HepG2 (cell line): ENCODE results near the gene SUPT6H. TPM values are rescaled to one million over a fixed set of nuclear protein-coding genes. Genes with fewer than 3 reads are reported as not detected.

Source experiments
- ATAC-seq: fragments of 200-7000 bp; cut with Tn5 transposase; 3 replicates; pipeline ENCODE4 v1.9.1; 2020; ENCODE audit warnings: mild to moderate bottlenecking, moderate library complexity
- BruUV-seq: library from RNA; stranded (reverse); fragments of 400-500 nt; replicated peaks from 2 replicates; lab custom pipeline; 2021; lab: Mats Ljungman, UMichigan
- CTCF ChIA-PET: fragments of 300-600 bp; formaldehyde crosslinking; extraction: SDS; loops from one replicate; lab custom pipeline; 2021; ENCODE audit warnings: low total read pairs, inconsistent platforms, low intra/inter-chr PET ratio; lab: Yijun Ruan, JAX
- POLR2A ChIA-PET: fragments of 350-600 bp; sonication (Branson Sonifier 250); formaldehyde crosslinking; loops from one replicate; lab custom pipeline; 2020; ENCODE audit warnings: antibody characterized with exemption, inconsistent platforms; lab: Yijun Ruan, JAX
- DNase-seq: peaks from one replicate; pipeline ENCODE4 v3.0.0-alpha.2; 2015; ENCODE audit warnings: low spot score
- FAIRE-seq: peaks from 3 replicates; lab custom pipeline; 2011; peaks lifted over from hg19 to GRCh38; lab: Jason Lieb, UNC
- H2AFZ ChIP-seq: one replicate; pipeline ENCODE4 v1.6.1; 2011; ENCODE audit warnings: low read length, inconsistent platforms
- H3K27ac ChIP-seq: fragments of 300-600 bp; 3 replicates; pipeline ENCODE4 v1.8.0; 2011; ENCODE audit warnings: mixed run types, mild to moderate bottlenecking, mixed read lengths, low read length, inconsistent platforms; ENCODE audit not compliant: insufficient read depth; ENCODE audit errors: extremely low read length
- H3K27me3 ChIP-seq, 2 experiments: fragments of 200-600 bp in 1 of 2; 2 replicates in 1 of 2; 3 replicates in 1 of 2; pipeline versions ENCODE4 v1.6.0 to v1.8.0; 2011; ENCODE audit warnings: low read length in 2 of 2, mild to moderate bottlenecking in 2 of 2, moderate library complexity in 2 of 2, inconsistent platforms in 1 of 2; ENCODE audit not compliant: insufficient read depth in 2 of 2, control insufficient read depth in 1 of 2
- H3K36me3 ChIP-seq, 2 experiments: fragments of 200-600 bp in 1 of 2; replicated peaks in 1 of 2; 2 replicates in 1 of 2; 3 replicates in 1 of 2; pipeline versions ENCODE4 v1.5.1 to v1.8.0; 2011; ENCODE audit warnings: low read length in 2 of 2, inconsistent platforms in 1 of 2; ENCODE audit not compliant: insufficient read depth in 2 of 2, control insufficient read depth in 1 of 2
- H3K4me1 ChIP-seq: 2 replicates; pipeline ENCODE4 v1.5.1; 2012; ENCODE audit warnings: low read length, inconsistent platforms; ENCODE audit not compliant: insufficient read depth
- H3K4me2 ChIP-seq: 2 replicates; pipeline ENCODE4 v1.6.0; 2011; ENCODE audit warnings: low read depth, low read length, inconsistent platforms
- H3K4me3 ChIP-seq, 3 experiments: fragments of 200-600 bp in 1 of 3; sonication (generic), shearing (Covaris generic) in 1 of 3; replicated peaks in 1 of 3; 2 replicates each; pipeline ENCODE4 v1.5.1; 2011 to 2016; ENCODE audit warnings: low read length in 3 of 3, inconsistent platforms in 2 of 3, low read depth in 2 of 3, mild to moderate bottlenecking in 2 of 3, control low read depth in 1 of 3, mixed read lengths in 1 of 3; ENCODE audit not compliant: insufficient read depth in 1 of 3
- H3K79me2 ChIP-seq: one replicate; pipeline ENCODE4 v1.6.1; 2011; ENCODE audit warnings: low read length, inconsistent platforms; ENCODE audit not compliant: insufficient read depth
- H3K9ac ChIP-seq: 2 replicates; pipeline ENCODE4 v1.6.0; 2011; ENCODE audit warnings: mild to moderate bottlenecking, low read depth, low read length, inconsistent platforms; ENCODE audit not compliant: insufficient read depth
- H3K9me3 ChIP-seq: 2 replicates; pipeline ENCODE4 v1.5.1; 2012; ENCODE audit warnings: mild to moderate bottlenecking, low read length
- H4K20me1 ChIP-seq: 2 replicates; pipeline ENCODE4 v1.6.0; 2011; ENCODE audit warnings: inconsistent platforms, mild to moderate bottlenecking, low read length, moderate library complexity; ENCODE audit not compliant: insufficient read depth
- FIP1L1 ChIP-seq: fragments of 200-400 bp; formaldehyde crosslinking; IDR thresholded peaks from 2 replicates; pipeline ENCODE4 v1.6.1; 2018; ENCODE audit warnings: low read depth, mild to moderate bottlenecking, low read length, moderate library complexity, borderline replicate concordance; ENCODE audit not compliant: insufficient read depth
- HDAC2 ChIP-seq: sonication (generic); formaldehyde crosslinking; IDR thresholded peaks from 2 replicates; pipeline ENCODE4 v1.4.0; 2020; ENCODE audit warnings: missing genetic modification reagents
- HOXA3 ChIP-seq: sonication (generic); formaldehyde crosslinking; IDR thresholded peaks from 2 replicates; pipeline ENCODE4 v1.5.0; 2020; ENCODE audit warnings: missing genetic modification reagents
- NFE2L2 ChIP-seq: fragments of 150-350 bp; IDR thresholded peaks from 2 replicates; pipeline ENCODE4 v1.6.1; 2014; ENCODE audit warnings: low read length
- RBFOX2 ChIP-seq: fragments of 200-400 bp; formaldehyde crosslinking; IDR thresholded peaks from 2 replicates; pipeline ENCODE4 v1.6.1; 2017; ENCODE audit warnings: low read depth, mild to moderate bottlenecking, low read length
- RELA ChIP-seq: sonication (generic); formaldehyde crosslinking; IDR thresholded peaks from 2 replicates; pipeline ENCODE4 v1.4.0; 2020; ENCODE audit warnings: missing genetic modification reagents
- RFX1 ChIP-seq: fragments of 450-650 bp; IDR thresholded peaks from 2 replicates; pipeline ENCODE4 v1.6.1; 2017
- SP5 ChIP-seq: IDR thresholded peaks from 2 replicates; pipeline ENCODE4 v1.6.1; 2016; ENCODE audit warnings: low read depth, borderline replicate concordance
- U2AF1 ChIP-seq: fragments of 200-400 bp; formaldehyde crosslinking; optimal IDR thresholded peaks from 2 replicates; pipeline ENCODE3; 2017; ENCODE audit warnings: mild to moderate bottlenecking, low read depth, low read length
- ZNF124 ChIP-seq: sonication (generic); formaldehyde crosslinking; IDR thresholded peaks from 2 replicates; pipeline ENCODE4 v1.4.0; 2020; ENCODE audit warnings: missing genetic modification reagents
- ZNF136 ChIP-seq: sonication (generic); formaldehyde crosslinking; IDR thresholded peaks from 2 replicates; pipeline ENCODE4 v1.8.1; 2022; ENCODE audit warnings: low read depth, mild to moderate bottlenecking, moderate library complexity, missing genetic modification reagents
- ZNF382 ChIP-seq: sonication (generic); formaldehyde crosslinking; IDR thresholded peaks from 2 replicates; pipeline ENCODE4 v1.5.0; 2020; ENCODE audit warnings: missing genetic modification reagents, mild to moderate bottlenecking, borderline replicate concordance
- ZNF432 ChIP-seq: sonication (generic); formaldehyde crosslinking; IDR thresholded peaks from 2 replicates; pipeline ENCODE4 v1.5.0; 2020; ENCODE audit warnings: missing genetic modification reagents, mild to moderate bottlenecking, borderline replicate concordance
- ZNF607 ChIP-seq: sonication (generic); formaldehyde crosslinking; IDR thresholded peaks from 2 replicates; pipeline ENCODE4 v1.5.1; 2020; ENCODE audit warnings: missing genetic modification reagents, mild to moderate bottlenecking, borderline replicate concordance
- ZNF83 ChIP-seq: sonication (generic); formaldehyde crosslinking; IDR thresholded peaks from 2 replicates; pipeline ENCODE4 v1.4.0; 2020; ENCODE audit warnings: missing genetic modification reagents, mild to moderate bottlenecking, borderline replicate concordance
- WGBS: methylation state at CpG from one replicate; pipeline ENCODE4 v1.1.6; 2017; ENCODE audit warnings: low lambda C conversion rate; 5-methylcytosine and 5-hydroxymethylcytosine counted together
- in situ Hi-C: cut with HindIII; loops from 2 replicates; pipeline ENCODE4 v1.10.0; 2017; ENCODE audit warnings: low pct_unique_long_range_greater_than_20kb; ENCODE audit not compliant: extremely low pct_ligation_motif_present
- intact Hi-C: fragments of 100-400 bp; cut with micrococcal nuclease; formaldehyde crosslinking; loops from one replicate; pipeline ENCODE4 v1.10.0; 2022; ENCODE audit not compliant: unreplicated experiment
- polyA plus RNA-seq, 8 experiments: library from polyadenylated mRNA; depleted of rRNA in 3 of 8; stranded (reverse) in 7 of 8; unstranded in 1 of 8; fragments of >200 nt; fragmentation: Illumina TruSeq in 4 of 8; extraction: Trizol in 4 of 8; gene quantifications; 2 replicates each; pipeline versions ENCODE4 v1.2.1 to v1.2.3, GENCODE V29; 2011 to 2016; ENCODE audit warnings: low read depth in 4 of 8, missing spikeins in 1 of 8, mixed read lengths in 1 of 8; ENCODE audit not compliant: insufficient read depth in 1 of 8
- total RNA-seq, 5 experiments: library from RNA; depleted of rRNA; stranded (reverse); fragments of >200 nt; fragmentation: Illumina TruSeq; extraction: Trizol; gene quantifications; 2 replicates each; pipeline ENCODE4 v1.2.3, GENCODE V29; 2016; ENCODE audit warnings: low read depth in 1 of 5
- TF ChIP-seq, protein P1 (sequence below): sonication (generic); formaldehyde crosslinking; IDR thresholded peaks from 2 replicates; pipeline ENCODE4 v1.4.0; 2020; ENCODE audit warnings: mild to moderate bottlenecking, missing genetic modification reagents, borderline replicate concordance
- TF ChIP-seq, protein P2 (sequence below): sonication (generic); formaldehyde crosslinking; IDR thresholded peaks from 2 replicates; pipeline ENCODE4 v1.4.0; 2020; ENCODE audit warnings: missing genetic modification reagents
- TF ChIP-seq, protein P3 (sequence below): sonication (generic); formaldehyde crosslinking; IDR thresholded peaks from 2 replicates; pipeline ENCODE4 v1.4.0; 2020; ENCODE audit warnings: missing genetic modification reagents, low read depth, mild to moderate bottlenecking, borderline replicate concordance

Gene SUPT6H
- total and polyA plus RNA-seq, 2 of the 13 experiments (the other 11 are each of a cell fraction or from before 2014, with no cell fraction given), result 32.7 to 39.9 TPM

DNA sequence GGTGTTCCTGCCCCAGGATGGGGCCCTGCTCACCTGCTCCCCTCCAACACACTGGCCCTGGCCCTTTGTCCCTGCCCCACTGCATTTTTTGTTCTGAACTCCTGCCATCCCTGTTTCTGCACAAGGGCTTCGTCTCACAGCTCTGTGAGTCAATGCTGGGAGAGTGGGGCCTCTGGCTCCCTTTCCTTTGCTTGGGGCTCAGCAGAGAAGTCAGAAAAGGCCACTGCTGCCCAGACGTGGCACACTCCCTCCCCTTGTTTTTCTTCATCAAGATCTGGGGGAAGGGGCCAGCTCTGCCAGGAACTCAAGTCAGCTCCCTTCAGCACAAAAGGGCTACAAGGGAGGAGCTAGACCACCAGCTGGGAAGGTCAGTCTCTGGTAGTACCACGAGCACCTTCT lies 40.7 kb downstream of the SUPT6H start:
- H3K9ac ChIP-seq, result 0 out of 2 replicates have a peak overlapping the region, but pooled peaks have one; percentile 38
- no peaks in the 10 kb centered on the region for H3K9me3 ChIP-seq
- BruUV-seq, result no TSS peak
- WGBS, result 71% methylated on average over 3 of the region's 3 CpGs
- H3K36me3 ChIP-seq, result peaks cover 25 to 43% of the 10 kb centered on the region in 2 experiments
- peak overlapping the region; percentile 91 for H3K27ac ChIP-seq
- DNase-seq, result no peak
- H3K4me3 ChIP-seq, result no peak overlapping the region
- no peak for FAIRE-seq
- H3K4me1 ChIP-seq, result peaks cover 64% of the 10 kb centered on the region
- H3K27me3 ChIP-seq, result no peaks in the 10 kb centered on the region
- intact Hi-C loops (no loop called here), in situ Hi-C loops (no loop called here)
- POLR2A ChIA-PET, result interaction anchor here (0.8 to 10.8 kb wide), 7 partner anchors 9 to 57 kb away, joined by 3 to 220 read pairs (median 4); partner anchors contain the start of genes BLTP2, PROCA1, RPL23A and SDF2
- H2AFZ ChIP-seq, result no peak overlapping the region
- no peaks in the 10 kb centered on the region for H4K20me1 ChIP-seq
- no peaks in the 10 kb centered on the region for H3K79me2 ChIP-seq
- H3K4me2 ChIP-seq, result no peak overlapping the region
- no peak for ATAC-seq
- CTCF ChIA-PET, result no interaction called here
- TF ChIP-seq HDAC2 (CRISPR knock-in tag) (no peak), U2AF1 (no peak), HOXA3 (CRISPR knock-in tag) (no peak), FIP1L1 (no peak), ZNF607 (CRISPR knock-in tag) (no peak), RFX1 (no peak), RBFOX2 (no peak), ZNF124 (no peak), ZNF432 (CRISPR knock-in tag) (no peak), ZNF382 (CRISPR knock-in tag) (no peak), RELA (CRISPR knock-in tag) (no peak), ZNF83 (CRISPR knock-in tag) (no peak), ZNF136 (CRISPR knock-in tag) (no peak), NFE2L2 (no peak), SP5 (CRISPR knock-in tag) (no peak)
- TF ChIP-seq, protein P1, sequence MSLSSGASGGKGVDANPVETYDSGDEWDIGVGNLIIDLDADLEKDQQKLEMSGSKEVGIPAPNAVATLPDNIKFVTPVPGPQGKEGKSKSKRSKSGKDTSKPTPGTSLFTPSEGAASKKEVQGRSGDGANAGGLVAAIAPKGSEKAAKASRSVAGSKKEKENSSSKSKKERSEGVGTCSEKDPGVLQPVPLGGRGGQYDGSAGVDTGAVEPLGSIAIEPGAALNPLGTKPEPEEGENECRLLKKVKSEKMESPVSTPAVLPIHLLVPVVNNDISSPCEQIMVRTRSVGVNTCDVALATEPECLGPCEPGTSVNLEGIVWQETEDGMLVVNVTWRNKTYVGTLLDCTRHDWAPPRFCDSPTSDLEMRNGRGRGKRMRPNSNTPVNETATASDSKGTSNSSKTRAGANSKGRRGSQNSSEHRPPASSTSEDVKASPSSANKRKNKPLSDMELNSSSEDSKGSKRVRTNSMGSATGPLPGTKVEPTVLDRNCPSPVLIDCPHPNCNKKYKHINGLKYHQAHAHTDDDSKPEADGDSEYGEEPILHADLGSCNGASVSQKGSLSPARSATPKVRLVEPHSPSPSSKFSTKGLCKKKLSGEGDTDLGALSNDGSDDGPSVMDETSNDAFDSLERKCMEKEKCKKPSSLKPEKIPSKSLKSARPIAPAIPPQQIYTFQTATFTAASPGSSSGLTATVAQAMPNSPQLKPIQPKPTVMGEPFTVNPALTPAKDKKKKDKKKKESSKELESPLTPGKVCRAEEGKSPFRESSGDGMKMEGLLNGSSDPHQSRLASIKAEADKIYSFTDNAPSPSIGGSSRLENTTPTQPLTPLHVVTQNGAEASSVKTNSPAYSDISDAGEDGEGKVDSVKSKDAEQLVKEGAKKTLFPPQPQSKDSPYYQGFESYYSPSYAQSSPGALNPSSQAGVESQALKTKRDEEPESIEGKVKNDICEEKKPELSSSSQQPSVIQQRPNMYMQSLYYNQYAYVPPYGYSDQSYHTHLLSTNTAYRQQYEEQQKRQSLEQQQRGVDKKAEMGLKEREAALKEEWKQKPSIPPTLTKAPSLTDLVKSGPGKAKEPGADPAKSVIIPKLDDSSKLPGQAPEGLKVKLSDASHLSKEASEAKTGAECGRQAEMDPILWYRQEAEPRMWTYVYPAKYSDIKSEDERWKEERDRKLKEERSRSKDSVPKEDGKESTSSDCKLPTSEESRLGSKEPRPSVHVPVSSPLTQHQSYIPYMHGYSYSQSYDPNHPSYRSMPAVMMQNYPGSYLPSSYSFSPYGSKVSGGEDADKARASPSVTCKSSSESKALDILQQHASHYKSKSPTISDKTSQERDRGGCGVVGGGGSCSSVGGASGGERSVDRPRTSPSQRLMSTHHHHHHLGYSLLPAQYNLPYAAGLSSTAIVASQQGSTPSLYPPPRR (CRISPR knock-in tag), result no peak
- TF ChIP-seq, protein P2, sequence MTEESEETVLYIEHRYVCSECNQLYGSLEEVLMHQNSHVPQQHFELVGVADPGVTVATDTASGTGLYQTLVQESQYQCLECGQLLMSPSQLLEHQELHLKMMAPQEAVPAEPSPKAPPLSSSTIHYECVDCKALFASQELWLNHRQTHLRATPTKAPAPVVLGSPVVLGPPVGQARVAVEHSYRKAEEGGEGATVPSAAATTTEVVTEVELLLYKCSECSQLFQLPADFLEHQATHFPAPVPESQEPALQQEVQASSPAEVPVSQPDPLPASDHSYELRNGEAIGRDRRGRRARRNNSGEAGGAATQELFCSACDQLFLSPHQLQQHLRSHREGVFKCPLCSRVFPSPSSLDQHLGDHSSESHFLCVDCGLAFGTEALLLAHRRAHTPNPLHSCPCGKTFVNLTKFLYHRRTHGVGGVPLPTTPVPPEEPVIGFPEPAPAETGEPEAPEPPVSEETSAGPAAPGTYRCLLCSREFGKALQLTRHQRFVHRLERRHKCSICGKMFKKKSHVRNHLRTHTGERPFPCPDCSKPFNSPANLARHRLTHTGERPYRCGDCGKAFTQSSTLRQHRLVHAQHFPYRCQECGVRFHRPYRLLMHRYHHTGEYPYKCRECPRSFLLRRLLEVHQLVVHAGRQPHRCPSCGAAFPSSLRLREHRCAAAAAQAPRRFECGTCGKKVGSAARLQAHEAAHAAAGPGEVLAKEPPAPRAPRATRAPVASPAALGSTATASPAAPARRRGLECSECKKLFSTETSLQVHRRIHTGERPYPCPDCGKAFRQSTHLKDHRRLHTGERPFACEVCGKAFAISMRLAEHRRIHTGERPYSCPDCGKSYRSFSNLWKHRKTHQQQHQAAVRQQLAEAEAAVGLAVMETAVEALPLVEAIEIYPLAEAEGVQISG, result no peak
- TF ChIP-seq, protein P3, sequence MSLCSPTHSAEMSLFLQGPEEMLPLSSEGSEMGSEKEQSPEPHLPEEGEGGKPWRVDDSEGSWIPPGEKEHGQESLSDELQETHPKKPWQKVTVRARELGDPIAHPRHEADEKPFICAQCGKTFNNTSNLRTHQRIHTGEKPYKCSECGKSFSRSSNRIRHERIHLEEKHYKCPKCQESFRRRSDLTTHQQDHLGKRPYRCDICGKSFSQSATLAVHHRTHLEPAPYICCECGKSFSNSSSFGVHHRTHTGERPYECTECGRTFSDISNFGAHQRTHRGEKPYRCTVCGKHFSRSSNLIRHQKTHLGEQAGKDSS, result no peak
